ENCODE measurements around the gene SULT4A1.

- TF ChIP-seq CTCF (IDR thresholded peaks at IDR 0.05) (no peak), EZH2 (IDR thresholded peaks at IDR 0.05; ENCODE audit: borderline replicate concordance, insufficient read depth, low read depth, low read length, poor library complexity, severe bottlenecking) (no peak)
These were observed 11.0 kb downstream of the SULT4A1 start for GRCh38 chr22:43851058-43851978.

Data from B cell (primary cell).